Measurements from ENCODE around the gene LPIN3.

LPIN3 gene

GRCh38 chr20:41377275-41377674, 36.7 kb downstream of the LPIN3 start:
- Histone ChIP-seq H3K27ac (ENCODE audit: low read length) (no peak overlapping the region), H4K20me1 (ENCODE audit: insufficient read depth, low read length) (no peaks in the 10 kb centered on the region), H2AFZ (ENCODE audit: low read length) (no peak overlapping the region), H3K4me1 (ENCODE audit: low read length) (no peaks in the 10 kb centered on the region), H3K4me2 (ENCODE audit: low read depth, low read length) (no peak overlapping the region), H3K36me3 (replicated peaks; ENCODE audit: insufficient read depth, low read length) (no peaks in the 10 kb centered on the region), H3K4me3 (ENCODE audit: low read length) (no peak overlapping the region), H3K27me3 (replicated peaks; ENCODE audit: insufficient read depth, low read length) (no peaks in the 10 kb centered on the region), H3K79me2 (ENCODE audit: low read length) (no peaks in the 10 kb centered on the region), H3F3A (ENCODE audit: insufficient read depth, low read length) (no peaks in the 10 kb centered on the region), H3K9me3 (replicated peaks; ENCODE audit: insufficient read depth, low read length) (no peaks in the 10 kb centered on the region), H3K9ac (ENCODE audit: low read length) (no peak overlapping the region), H3K9me2 (replicated peaks; ENCODE audit: insufficient read depth, low read length) (no peaks in the 10 kb centered on the region)
- no peak for DNase-seq
- no peak for TF ChIP-seq EZH2 (optimal IDR thresholded peaks at IDR 0.05; ENCODE audit: low read depth, low read length)
- TF ChIP-seq CTCF (IDR thresholded peaks at IDR 0.05; ENCODE audit: low read length) = no peak
- TF ChIP-seq EZH2phosphoT487 (IDR thresholded peaks at IDR 0.05; ENCODE audit: low read length) = no peak

GRCh38 chr20:41379551-41379950, 38.9 kb downstream of the LPIN3 start:
- Histone ChIP-seq H3K4me2 (ENCODE audit: low read depth, low read length) (no peak overlapping the region), H3K4me3 (ENCODE audit: low read length) (no peak overlapping the region), H3K36me3 (replicated peaks; ENCODE audit: insufficient read depth, low read length) (no peaks in the 10 kb centered on the region), H3K9ac (ENCODE audit: low read length) (no peak overlapping the region), H3K9me3 (replicated peaks; ENCODE audit: insufficient read depth, low read length) (no peaks in the 10 kb centered on the region), H4K20me1 (ENCODE audit: insufficient read depth, low read length) (no peaks in the 10 kb centered on the region), H2AFZ (ENCODE audit: low read length) (no peak overlapping the region), H3K27me3 (replicated peaks; ENCODE audit: insufficient read depth, low read length) (no peaks in the 10 kb centered on the region), H3K27ac (ENCODE audit: low read length) (no peak overlapping the region), H3K4me1 (ENCODE audit: low read length) (no peaks in the 10 kb centered on the region), H3K79me2 (ENCODE audit: low read length) (no peaks in the 10 kb centered on the region), H3F3A (ENCODE audit: insufficient read depth, low read length) (no peaks in the 10 kb centered on the region), H3K9me2 (replicated peaks; ENCODE audit: insufficient read depth, low read length) (no peaks in the 10 kb centered on the region)
- no peak for TF ChIP-seq CTCF (IDR thresholded peaks at IDR 0.05; ENCODE audit: low read length)
- no peak for TF ChIP-seq EZH2phosphoT487 (IDR thresholded peaks at IDR 0.05; ENCODE audit: low read length)
- no peak for TF ChIP-seq EZH2 (optimal IDR thresholded peaks at IDR 0.05; ENCODE audit: low read depth, low read length)
- no peak for DNase-seq

- DNase-seq = no peak
- no peaks in the 10 kb centered on the region for H4K20me1 ChIP-seq (ENCODE audit: insufficient read depth, low read length)
- H3K4me2 ChIP-seq (ENCODE audit: low read depth, low read length) = no peak overlapping the region
- no peak overlapping the region for H3K4me3 ChIP-seq (ENCODE audit: low read length)
- no peaks in the 10 kb centered on the region for H3F3A ChIP-seq (ENCODE audit: insufficient read depth, low read length)
- no peaks in the 10 kb centered on the region for H3K9me2 ChIP-seq (replicated peaks; ENCODE audit: insufficient read depth, low read length)
- no peak overlapping the region for H2AFZ ChIP-seq (ENCODE audit: low read length)
- no peaks in the 10 kb centered on the region for H3K9me3 ChIP-seq (replicated peaks; ENCODE audit: insufficient read depth, low read length)
- H3K36me3 ChIP-seq (replicated peaks; ENCODE audit: insufficient read depth, low read length) = no peaks in the 10 kb centered on the region
- no peaks in the 10 kb centered on the region for H3K79me2 ChIP-seq (ENCODE audit: low read length)
- H3K27me3 ChIP-seq (replicated peaks; ENCODE audit: insufficient read depth, low read length) = no peaks in the 10 kb centered on the region
- H3K27ac ChIP-seq (ENCODE audit: low read length) = no peak overlapping the region
- H3K4me1 ChIP-seq (ENCODE audit: low read length) = no peaks in the 10 kb centered on the region
- no peak for TF ChIP-seq CTCF (IDR thresholded peaks at IDR 0.05; ENCODE audit: low read length)
- no peak for TF ChIP-seq EZH2phosphoT487 (IDR thresholded peaks at IDR 0.05; ENCODE audit: low read length)
- TF ChIP-seq EZH2 (optimal IDR thresholded peaks at IDR 0.05; ENCODE audit: low read depth, low read length) = no peak
- H3K9ac ChIP-seq (ENCODE audit: low read length) = no peak overlapping the region
Measured at GRCh38 chr20:41380551-41381193, 40.1 kb downstream of the LPIN3 start.
